NCI-H524 treated with DMSO at 0.1 percent for 48 hours (cell line): ENCODE measurements around the gene SGCE.

Experiments used
- DNase-seq: peaks from one replicate; lab custom pipeline; 2025; lab: John Stamatoyannopoulos, UW

Gene SGCE

DNA sequence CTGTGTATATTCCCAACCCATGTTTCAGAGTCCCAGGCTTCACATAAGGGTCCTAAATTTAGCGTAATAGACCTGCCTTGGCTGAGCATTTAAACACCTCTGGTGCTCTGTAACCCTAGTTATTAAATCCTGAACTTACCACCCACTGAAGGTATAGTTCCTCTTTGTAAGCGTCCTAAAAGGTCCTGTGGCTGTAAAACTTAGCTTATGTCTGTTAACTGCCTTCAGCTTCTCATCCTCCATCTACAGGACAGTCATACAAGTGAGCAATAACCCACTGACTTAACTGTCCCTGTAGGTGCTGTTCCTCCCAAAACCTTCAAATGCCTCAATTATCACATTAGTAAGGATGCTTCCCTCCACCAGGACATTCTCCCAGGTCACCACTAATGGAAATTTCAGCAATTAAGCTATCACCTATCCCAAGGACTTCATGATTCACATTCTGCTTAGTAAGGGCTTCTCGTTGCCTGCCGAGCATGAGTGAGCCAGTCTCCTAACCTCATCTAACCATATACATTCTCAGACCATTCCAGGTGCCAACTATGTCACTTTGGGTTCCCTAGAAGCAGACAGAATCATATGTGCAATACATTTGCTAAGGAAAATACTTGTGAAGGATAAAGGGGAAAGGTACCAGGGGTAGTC, 90.6 kb downstream of the SGCE start:
- DNase-seq = no peak

DNA sequence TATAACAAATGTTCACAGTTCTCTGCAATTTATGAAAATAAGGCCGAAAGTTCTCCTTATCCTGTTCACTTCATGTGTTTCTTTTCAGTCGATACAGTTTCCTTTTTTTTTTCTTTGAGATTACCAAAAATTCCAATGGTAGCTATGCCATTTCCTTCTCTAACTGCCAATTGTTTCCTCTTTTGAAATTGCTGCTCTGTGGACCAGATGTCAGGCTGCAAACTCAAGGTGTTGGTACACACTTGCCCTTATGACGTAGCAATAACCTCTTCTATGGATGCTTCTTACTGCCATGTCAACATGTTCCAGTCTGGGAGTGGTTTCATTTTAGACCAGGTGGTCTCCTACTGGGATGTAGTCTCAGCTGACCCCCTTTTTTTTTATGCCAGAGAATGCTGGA, 93.4 kb downstream of the SGCE start:
- DNase-seq = no peak

DNA sequence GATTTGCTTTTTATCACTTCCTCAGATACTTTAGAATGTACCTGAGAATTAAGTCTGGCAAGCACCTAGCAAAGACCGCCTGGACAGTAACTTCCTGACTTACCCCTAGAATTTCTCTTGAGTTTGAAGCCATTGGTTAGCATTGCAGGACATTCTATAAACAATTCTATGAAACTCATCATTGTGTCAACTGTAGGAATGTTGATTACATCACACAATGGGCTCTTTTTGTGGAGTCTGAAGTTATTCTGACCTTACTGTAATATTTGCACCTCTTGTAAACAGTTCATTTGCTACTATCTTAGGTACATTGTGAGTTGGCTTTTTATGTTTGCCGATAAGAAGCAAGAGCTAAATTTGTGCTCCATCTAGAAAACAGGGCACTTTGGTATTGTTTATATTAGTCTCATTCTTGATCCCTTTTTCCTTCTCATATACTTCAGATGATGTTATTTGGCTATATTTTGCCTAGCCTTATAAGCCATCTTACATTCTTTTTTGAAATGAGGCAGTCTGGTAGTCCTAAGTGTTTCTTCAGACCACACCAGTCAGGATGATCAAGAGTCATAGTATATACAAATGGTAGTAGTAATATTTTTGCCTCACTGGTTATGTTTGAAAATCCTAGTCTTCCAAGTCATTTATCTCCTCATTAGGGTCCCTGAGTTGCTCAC, 94.0 kb downstream of the SGCE start:
- no peak for DNase-seq

DNA sequence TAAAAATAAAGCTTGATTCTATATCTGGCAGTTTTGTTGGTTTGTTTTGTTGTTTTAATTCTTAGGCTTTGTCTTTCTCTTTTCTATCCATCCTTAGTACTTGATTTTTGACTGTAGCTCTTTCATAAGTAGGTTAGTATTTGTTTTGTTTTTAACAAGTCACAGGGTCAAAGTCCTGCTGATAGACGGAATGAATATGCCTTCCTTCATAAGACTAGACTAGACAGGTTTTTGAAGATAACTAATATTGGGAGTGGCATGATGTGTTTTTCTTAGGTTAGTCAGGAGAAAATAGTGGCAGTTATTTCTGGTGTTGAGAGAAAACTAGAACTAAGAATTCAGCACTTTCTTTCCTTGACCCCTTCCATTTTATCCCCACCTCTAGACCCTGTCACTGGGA, 96.0 kb downstream of the SGCE start:
- DNase-seq = no peak

DNA sequence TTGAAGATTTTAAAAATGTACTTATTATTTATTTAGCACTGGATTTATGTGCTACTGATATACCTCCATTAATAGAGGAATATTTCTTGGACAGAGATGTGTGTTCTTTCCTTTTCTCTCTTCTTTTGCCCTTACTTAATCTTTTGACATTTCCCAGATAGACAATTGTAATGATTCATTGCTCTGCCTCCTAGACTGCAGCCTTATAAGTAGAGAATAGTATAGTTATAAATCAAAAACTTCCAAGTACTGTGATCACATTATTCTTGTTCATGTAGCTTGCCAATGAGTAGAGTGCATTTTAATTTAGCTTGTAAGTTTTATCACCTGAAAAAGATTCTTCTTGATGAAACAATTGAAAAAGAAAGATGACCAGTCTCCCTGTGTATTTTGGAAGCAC, 98.7 kb downstream of the SGCE start:
- DNase-seq = no peak

DNA sequence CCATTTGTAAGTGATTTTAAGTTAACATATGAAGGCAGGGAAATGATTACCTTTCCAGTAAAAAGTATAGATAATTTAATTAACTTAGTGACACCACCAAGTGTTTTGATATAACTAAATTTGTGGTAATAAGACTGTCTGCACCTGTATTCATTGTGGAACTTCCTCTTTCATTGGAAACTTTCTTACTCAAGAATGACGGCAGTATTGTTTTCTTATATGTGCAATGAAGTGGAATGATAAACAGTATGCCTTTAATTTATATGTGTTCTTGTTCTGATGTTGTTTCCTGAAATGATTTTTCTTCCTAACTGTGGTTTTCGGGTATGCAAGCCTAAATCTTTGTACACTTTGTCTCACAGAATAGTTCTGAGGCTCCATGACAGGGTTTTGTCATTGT, 99.9 kb downstream of the SGCE start:
- no peak for DNase-seq

DNA sequence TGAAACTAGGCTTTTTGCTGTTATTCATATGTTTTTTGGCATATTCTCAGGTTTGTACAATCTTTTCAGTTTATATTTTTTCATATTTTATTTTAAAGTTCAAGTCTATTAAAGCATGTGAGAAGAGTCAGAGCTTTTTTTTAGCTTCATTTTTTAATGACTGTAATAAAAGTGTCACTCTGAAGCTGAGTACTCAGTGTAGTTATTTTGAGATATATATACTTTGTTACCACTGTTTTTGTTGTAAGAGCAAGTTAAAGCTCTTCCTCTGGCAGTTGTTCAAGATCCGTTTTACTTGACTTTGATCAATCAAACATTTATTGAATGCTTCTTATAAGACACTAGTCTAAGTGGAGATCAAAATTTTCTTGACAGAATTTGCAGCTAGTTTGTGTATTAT, 108.8 kb downstream of the SGCE start:
- DNase-seq = no peak

DNA sequence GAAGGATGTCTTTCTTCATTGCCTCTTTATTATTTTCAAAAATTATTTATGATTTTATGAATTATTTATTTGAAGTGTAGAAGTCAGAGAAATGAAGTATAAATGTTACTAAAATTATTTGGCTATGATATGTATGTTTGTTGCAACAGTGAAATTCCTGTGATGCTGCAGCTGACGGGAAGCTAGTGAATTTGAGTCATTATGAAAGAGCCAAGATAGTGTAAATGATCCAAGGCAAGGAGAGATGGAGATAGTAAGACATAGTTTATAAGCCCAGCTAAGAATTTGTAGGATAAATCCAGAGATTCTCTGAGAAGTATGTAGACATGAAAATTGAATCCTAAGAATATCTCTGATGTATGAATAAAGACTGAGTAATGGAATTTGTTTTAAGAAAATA, 115.5 kb downstream of the SGCE start:
- no peak for DNase-seq
